Endothelial cell of umbilical vein (primary cell): ENCODE measurements around the gene PLD6.

ENCODE experiments used
- CTCF ChIP-seq, 2 donors: IDR thresholded peaks; 1 replicate in 1 of 2; 2 replicates in 1 of 2; pipeline ENCODE4 v1.5.1; 2011; ENCODE audit warnings: low read length in 2 of 2, mild to moderate bottlenecking in 2 of 2, moderate library complexity in 2 of 2, control low read depth in 1 of 2, inconsistent platforms in 1 of 2, low read depth in 1 of 2; ENCODE audit not compliant: insufficient read depth in 1 of 2; ENCODE audit errors: extremely low read depth in 1 of 2
- POLR2A ChIP-seq: IDR thresholded peaks from 2 replicates; pipeline ENCODE4 v1.6.1; 2012; ENCODE audit warnings: low read depth, mild to moderate bottlenecking, control low read depth, low read length

GRCh38 chr17:17216776-17217175, 10.6 kb upstream of the PLD6 start:
- TF ChIP-seq CTCF (IDR thresholded peaks at IDR 0.05; ENCODE audit: extremely low read depth in 1 of 2, insufficient read depth in 1 of 2, low read depth in 1 of 2, low read length in 2 of 2), result no peak
- TF ChIP-seq POLR2A, result no peak
